ENCODE measurements around the gene SUPT16H. TPM values are rescaled to one million over a fixed set of nuclear protein-coding genes. Genes with fewer than 3 reads are reported as not detected.

Gene SUPT16H
- total and polyA plus RNA-seq, 2 of the 8 experiments (the other 6 are each of a cell fraction or from before 2014, with no cell fraction given) = 138 to 201 TPM

DNA sequence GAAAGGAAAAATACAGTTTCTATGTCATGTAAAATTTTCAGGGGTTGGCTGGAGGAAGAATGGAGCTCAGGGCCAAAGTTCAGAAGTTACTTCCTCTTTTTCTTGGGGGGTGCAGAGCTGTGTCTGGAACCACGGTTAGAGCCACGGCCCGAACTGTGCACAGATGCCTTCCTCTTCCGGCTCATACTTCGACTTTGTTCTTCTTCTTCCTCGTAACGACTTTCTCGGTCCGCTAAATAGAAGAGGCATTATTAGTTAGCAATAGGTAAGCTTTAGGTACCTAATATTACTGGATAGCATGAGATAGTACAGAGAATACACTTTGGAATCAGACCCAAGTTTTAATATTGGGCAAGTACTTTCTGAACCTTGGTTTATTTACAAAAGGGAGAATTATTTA lies 31.2 kb downstream of the SUPT16H start:
- no peak overlapping the region for H3K23ac ChIP-seq (ENCODE audit: insufficient read length)
- FAIRE-seq = no peak
- H2AK5ac ChIP-seq (ENCODE audit: low read depth, low read length) = no peak overlapping the region
- TF ChIP-seq RAD21 (IDR thresholded peaks at IDR 0.05 in 1 of 2, conservative IDR thresholded peaks at IDR 0.05 in 1 of 2; ENCODE audit: low read depth in 2 of 2, low read length in 2 of 2) (no peak), SIX5 (IDR thresholded peaks at IDR 0.05; ENCODE audit: low read depth, low read length) (no peak), BRCA1 (IDR thresholded peaks at IDR 0.05; ENCODE audit: low read depth, low read length) (no peak), POLR2A (IDR thresholded peaks at IDR 0.05; ENCODE audit: control extremely low read depth in 1 of 2, low read depth in 2 of 2, low read length in 2 of 2) (no peak), CREB1 (IDR thresholded peaks at IDR 0.05) (no peak), POLR2AphosphoS5 (IDR thresholded peaks at IDR 0.05; ENCODE audit: low read depth, low read length) (no peak)
- TF ChIP-seq, protein P1, sequence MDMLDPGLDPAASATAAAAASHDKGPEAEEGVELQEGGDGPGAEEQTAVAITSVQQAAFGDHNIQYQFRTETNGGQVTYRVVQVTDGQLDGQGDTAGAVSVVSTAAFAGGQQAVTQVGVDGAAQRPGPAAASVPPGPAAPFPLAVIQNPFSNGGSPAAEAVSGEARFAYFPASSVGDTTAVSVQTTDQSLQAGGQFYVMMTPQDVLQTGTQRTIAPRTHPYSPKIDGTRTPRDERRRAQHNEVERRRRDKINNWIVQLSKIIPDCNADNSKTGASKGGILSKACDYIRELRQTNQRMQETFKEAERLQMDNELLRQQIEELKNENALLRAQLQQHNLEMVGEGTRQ (IDR thresholded peaks at IDR 0.05; ENCODE audit: low read length) = no peak
- H2BK120ac ChIP-seq (replicated peaks; ENCODE audit: low read depth, low read length) = no peak overlapping the region
- no peak overlapping the region for H3K18ac ChIP-seq (ENCODE audit: extremely low read depth, low read length)
- no peak overlapping the region for H4K91ac ChIP-seq (replicated peaks; ENCODE audit: insufficient read length, low read length)
- H4K20me1 ChIP-seq (replicated peaks in 1 of 2; ENCODE audit: control insufficient read depth in 1 of 2, insufficient read depth in 2 of 2, low read length in 2 of 2) = peaks cover 2 to 6% of the 10 kb centered on the region in 2 experiments
- H3K4ac ChIP-seq (replicated peaks; ENCODE audit: insufficient read length, low read depth, low read length) = no peak overlapping the region
- no peak overlapping the region for H3K4me2 ChIP-seq (ENCODE audit: insufficient read depth in 1 of 2, low read depth in 2 of 2, low read length in 2 of 2)
- H4K5ac ChIP-seq (ENCODE audit: insufficient read length, low read depth, low read length) = no peak overlapping the region
- WGBS, 2 experiments (ENCODE audit: extremely low coverage in 1 of 2, insufficient coverage in 1 of 2, insufficient read length in 1 of 2, insufficient replicate concordance in 2 of 2, low coverage in 1 of 2, low lambda C conversion rate in 2 of 2, missing lambda C conversion rate in 1 of 2) = 94% methylated on average over 9 of the region's 9 CpGs; no CpG with 5 or more reads in 1 of the 2 experiments
- no peak overlapping the region for H3K9ac ChIP-seq (replicated peaks in 1 of 4; ENCODE audit: extremely low read depth in 1 of 4, low read depth in 3 of 4, low read length in 3 of 4)
- no peak overlapping the region for H2BK12ac ChIP-seq (ENCODE audit: low read depth, low read length)
- H3K36me3 ChIP-seq (ENCODE audit: control insufficient read depth in 2 of 4, insufficient read depth in 4 of 4, low read length in 3 of 4) = peaks cover 39 to 70% (median 58%) of the 10 kb centered on the region in 4 experiments
- H3K14ac ChIP-seq (ENCODE audit: insufficient read length) = no peak overlapping the region
- H3K27ac ChIP-seq (ENCODE audit: low read depth, low read length) = no peak overlapping the region
- H2BK5ac ChIP-seq (ENCODE audit: low read depth, low read length) = no peak overlapping the region
- H3K23me2 ChIP-seq (ENCODE audit: low read depth, low read length) = no peaks in the 10 kb centered on the region
- ChIA-PET POLR2A (ENCODE audit: partially characterized antibody) (interaction anchor here (1.0 to 2.5 kb wide), 6 partner anchors 12 to 92 kb away, joined by 3 to 11 read pairs (median 4); no protein-coding TSS in a partner anchor), CTCF (ENCODE audit: partially characterized antibody) (no interaction called here)
- no peaks in the 10 kb centered on the region; a peak in 1 of 7 replicates for H3K4me1 ChIP-seq (replicated peaks in 1 of 4; ENCODE audit: control insufficient read depth in 3 of 4, insufficient read depth in 4 of 4, low read length in 3 of 4)
- H3K9me3 ChIP-seq (ENCODE audit: insufficient read depth in 2 of 2, low read depth in 1 of 2, low read length in 1 of 2) = no peaks in the 10 kb centered on the region
- H3K79me1 ChIP-seq (ENCODE audit: low read depth, low read length) = no peaks in the 10 kb centered on the region
- no peak for DNase-seq (ENCODE audit: low read depth in 1 of 2, low spot score in 2 of 2)
- H2BK20ac ChIP-seq (ENCODE audit: low read length) = no peak overlapping the region
- H2BK15ac ChIP-seq (ENCODE audit: low read length) = no peak overlapping the region
- no peak overlapping the region for H2AFZ ChIP-seq (ENCODE audit: low read length)
- H3K56ac ChIP-seq (replicated peaks; ENCODE audit: insufficient read length, low read depth, low read length) = no peak overlapping the region
- no peak overlapping the region for H3K4me3 ChIP-seq (ENCODE audit: extremely low read depth in 1 of 4, insufficient read depth in 2 of 4, low read depth in 3 of 4, low read length in 4 of 4)
- H4K8ac ChIP-seq (ENCODE audit: extremely low read depth, insufficient read depth, low read length) = no peak overlapping the region
- no peaks in the 10 kb centered on the region for H3K27me3 ChIP-seq (replicated peaks in 1 of 4; ENCODE audit: control insufficient read depth in 3 of 4, extremely low read depth in 1 of 4, insufficient read depth in 3 of 4, low read length in 3 of 4)
- no peaks in the 10 kb centered on the region for H3K79me2 ChIP-seq (ENCODE audit: control insufficient read depth in 1 of 2, insufficient read depth in 2 of 2, low read length in 2 of 2)
